Measurements from ENCODE around the gene CHST8.

The CHST8 gene

GRCh38 chr19:33773704-33774624 is 152.2 kb downstream of the CHST8 start:
- DNase-seq = no peak

GRCh38 chr19:33774751-33775150 is 153.0 kb downstream of the CHST8 start:
- DNase-seq = no peak

GRCh38 chr19:33775731-33776487 is 154.2 kb downstream of the CHST8 start:
- no peak for DNase-seq

- DNase-seq = no peak
These were observed 155.6 kb downstream of the CHST8 start for GRCh38 chr19:33777351-33777750.

GRCh38 chr19:33777753-33778088 is 156.0 kb downstream of the CHST8 start:
- no peak for DNase-seq

GRCh38 chr19:33778089-33778791 is 156.5 kb downstream of the CHST8 start:
- no peak for DNase-seq

- DNase-seq = no peak
These were observed 158.1 kb downstream of the CHST8 start for GRCh38 chr19:33779849-33780248.

- DNase-seq = no peak
These were observed 158.5 kb downstream of the CHST8 start for GRCh38 chr19:33780251-33780650.

- no peak for DNase-seq
These were observed 159.0 kb downstream of the CHST8 start for GRCh38 chr19:33780746-33781145.

- DNase-seq = no peak
These were observed 159.7 kb downstream of the CHST8 start for GRCh38 chr19:33781415-33781935.

GRCh38 chr19:33781996-33782395 is 160.2 kb downstream of the CHST8 start:
- DNase-seq = no peak

GRCh38 chr19:33784432-33784831 is 162.7 kb downstream of the CHST8 start:
- no peak for DNase-seq

GRCh38 chr19:33785795-33786194 is 164.0 kb downstream of the CHST8 start:
- DNase-seq = no peak

- DNase-seq = no peak
These were observed 166.9 kb downstream of the CHST8 start for GRCh38 chr19:33788676-33789075.

- DNase-seq = no peak
These were observed 167.6 kb downstream of the CHST8 start for GRCh38 chr19:33789344-33789743.

- DNase-seq = no peak
These were observed 173.1 kb downstream of the CHST8 start for GRCh38 chr19:33794683-33795369.

- DNase-seq = no peak
These were observed 173.8 kb downstream of the CHST8 start for GRCh38 chr19:33795370-33796163.

GRCh38 chr19:33796164-33796875 is 174.6 kb downstream of the CHST8 start, which contains the start of gene KCTD15:
Gene KCTD15 (plus strand): TSS chr19:33796870. CDS start chr19:33800455, 3,585 bp downstream.
- DNase-seq = no peak

GRCh38 chr19:33797802-33798671 is 176.3 kb downstream of the CHST8 start:
- no peak for DNase-seq

GRCh38 chr19:33798681-33799111 is 176.9 kb downstream of the CHST8 start:
- no peak for DNase-seq

Measured in NCI-H1436 treated with DMSO at 0.1 percent for 48 hours (cell line).